NCI-H524 treated with DMSO at 0.1 percent for 48 hours (cell line): Measurements from ENCODE around the gene SYCN.
A peak's percentile ranks its signal among the peaks of the same experiment; 100 is the strongest.

ENCODE experiments used
- DNase-seq: peaks from one replicate; lab custom pipeline; 2025; lab: John Stamatoyannopoulos, UW

Gene SYCN

DNA sequence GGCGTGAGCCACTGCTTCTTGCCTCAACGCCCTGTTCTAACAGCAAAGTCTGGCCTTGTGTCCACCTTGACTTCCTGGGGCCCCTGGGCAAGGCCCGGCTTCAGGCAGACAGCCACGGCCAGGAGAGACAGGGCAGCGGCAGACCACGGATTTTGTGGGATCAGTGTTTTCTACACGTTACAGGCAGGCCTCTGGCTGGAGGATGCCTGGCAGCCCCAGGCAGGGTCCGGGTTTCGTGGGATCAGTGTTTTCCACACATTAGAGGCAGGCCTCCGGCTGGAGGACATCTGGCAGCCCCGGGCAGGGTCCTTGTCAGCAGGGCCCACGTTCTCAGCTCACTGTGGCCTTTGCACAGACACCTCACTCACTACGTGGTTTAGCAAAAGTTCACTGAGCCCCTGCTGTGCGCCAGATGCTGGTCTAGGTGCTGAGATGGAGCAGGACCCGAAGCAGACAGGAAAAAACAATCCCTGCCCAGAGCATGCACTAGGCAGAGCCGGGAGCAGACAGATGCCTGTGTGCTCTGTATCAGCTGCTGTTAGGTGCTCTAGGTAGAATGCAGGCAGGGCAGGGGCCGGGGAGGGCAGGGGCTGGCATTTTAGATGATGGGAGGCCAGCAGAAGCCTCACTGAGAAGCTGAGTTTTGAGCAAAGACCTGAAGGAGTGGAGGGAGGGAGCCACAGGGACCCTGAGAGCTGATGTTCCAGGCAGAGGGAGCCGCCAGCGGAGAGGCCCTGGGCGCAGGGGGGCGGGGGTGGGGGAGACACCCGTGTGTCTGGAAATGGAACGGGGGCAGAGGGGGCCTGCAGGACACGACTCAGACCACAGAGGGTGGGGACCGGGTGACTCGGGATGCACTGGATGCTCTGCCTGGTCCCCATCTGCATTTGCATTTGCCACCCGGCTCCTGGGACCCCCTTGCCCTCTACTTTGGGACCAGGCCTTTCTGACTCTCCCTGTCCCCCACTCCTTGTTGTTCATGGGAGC, 32.3 kb downstream of the SYCN start:
- DNase-seq, result peak; percentile 81

DNA sequence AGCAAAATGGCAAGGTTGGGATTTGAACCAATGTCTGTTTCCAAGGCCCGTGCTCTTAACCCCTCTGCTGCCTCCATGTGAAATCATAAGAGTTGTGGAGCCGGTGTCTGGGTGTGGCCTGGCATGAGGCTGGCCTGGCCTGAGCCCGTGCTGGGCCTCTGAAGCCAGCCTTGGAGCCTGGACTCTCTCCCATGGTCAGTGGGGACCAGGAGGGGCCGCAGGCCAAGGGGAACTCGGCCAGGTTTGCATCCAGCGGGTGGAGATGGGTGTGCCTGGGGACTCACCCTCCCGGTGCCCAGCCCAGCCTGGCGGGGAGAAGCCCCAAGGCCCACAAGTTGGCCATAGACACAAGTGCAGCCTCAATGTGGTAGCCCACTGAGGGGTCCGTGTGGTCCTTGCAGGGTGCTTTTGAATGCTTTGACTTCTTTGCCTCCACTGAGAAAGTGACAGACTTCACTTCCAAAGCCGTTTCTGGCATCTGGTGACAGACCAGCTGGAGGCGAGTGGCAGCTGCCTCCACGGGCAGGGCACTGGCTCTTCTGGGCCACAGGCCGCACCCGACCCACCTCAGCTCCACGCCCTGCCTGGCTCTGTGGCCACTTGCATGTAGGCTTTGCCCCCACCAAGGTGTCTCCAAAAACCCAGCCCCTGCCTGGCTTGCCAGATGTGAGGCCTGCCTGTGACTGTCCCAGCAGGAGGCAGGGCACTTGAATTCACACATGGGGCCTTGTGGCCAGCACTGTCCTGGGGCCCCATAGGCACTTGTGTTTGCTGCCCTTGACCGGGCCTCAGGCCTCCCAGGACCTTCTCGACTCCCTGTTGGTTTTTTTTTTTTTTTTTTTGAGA, 33.5 kb downstream of the SYCN start:
- DNase-seq, result no peak

DNA sequence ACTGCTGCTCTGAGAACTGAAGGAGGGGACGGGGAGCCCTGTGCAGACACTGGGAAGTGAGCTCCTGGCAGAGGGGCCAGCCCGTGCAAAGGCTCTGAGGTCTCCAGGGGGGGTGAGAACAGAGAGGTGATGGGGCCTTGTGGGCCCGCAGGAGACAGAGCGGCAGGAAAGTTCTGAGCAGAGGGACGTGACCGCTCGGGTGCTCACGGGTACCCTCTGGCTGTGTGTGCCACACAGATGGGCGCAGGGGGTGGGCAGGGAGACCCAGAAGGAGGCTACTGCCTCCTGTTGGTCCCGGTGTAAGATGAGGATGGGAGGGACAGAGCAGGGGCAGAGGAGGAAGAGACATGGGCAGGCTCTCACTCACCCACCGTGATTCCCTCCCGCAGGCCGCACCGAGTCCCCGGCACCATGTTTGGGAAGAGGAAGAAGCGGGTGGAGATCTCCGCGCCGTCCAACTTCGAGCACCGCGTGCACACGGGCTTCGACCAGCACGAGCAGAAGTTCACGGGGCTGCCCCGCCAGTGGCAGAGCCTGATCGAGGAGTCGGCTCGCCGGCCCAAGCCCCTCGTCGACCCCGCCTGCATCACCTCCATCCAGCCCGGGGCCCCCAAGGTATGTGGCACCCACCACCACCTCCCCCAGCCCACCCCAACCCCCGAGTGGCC, 34.8 kb downstream of the SYCN start:
- DNase-seq, result no peak

DNA sequence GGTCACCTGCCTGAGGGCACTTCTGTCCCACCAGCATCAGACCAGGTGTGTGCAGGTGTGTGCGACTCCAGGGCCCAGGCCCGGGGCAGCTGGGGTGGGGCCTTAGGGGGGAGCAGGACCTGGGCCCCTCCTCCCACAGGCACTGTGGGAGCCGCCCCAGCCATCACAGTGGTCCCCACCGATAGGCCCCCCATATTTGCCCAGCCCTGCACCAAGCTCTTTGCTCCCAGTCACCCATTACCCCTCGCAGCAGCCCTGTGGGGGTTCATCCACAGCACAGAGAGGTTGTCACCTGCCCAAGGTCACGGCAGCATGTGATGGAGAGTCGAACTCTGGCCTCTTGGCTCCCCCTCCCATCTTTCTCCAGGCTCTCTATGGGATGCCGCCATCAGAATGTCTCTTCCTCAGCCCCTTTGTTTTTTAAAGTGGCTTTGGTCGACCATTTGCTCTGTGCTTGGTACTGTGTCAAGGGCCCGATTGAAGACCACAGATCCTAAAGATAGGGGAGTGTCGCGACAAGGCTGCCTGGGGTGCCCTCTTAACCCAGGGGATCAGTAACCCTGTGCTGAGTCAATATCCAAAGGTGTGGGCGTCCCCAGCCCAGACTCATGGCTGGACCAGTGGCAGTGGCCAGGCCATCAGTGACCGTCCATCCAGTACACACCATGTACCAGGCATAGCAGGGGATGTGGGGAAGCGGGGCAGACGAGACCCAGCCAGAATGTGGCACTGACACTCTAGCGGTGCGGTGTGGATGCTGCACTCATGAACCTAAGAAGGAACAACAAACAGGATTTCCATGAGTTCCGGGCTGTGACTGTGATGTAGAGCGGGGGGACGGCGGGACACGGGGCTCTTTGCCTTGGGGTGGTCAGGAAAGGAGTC, 35.6 kb downstream of the SYCN start:
- no peak for DNase-seq

DNA sequence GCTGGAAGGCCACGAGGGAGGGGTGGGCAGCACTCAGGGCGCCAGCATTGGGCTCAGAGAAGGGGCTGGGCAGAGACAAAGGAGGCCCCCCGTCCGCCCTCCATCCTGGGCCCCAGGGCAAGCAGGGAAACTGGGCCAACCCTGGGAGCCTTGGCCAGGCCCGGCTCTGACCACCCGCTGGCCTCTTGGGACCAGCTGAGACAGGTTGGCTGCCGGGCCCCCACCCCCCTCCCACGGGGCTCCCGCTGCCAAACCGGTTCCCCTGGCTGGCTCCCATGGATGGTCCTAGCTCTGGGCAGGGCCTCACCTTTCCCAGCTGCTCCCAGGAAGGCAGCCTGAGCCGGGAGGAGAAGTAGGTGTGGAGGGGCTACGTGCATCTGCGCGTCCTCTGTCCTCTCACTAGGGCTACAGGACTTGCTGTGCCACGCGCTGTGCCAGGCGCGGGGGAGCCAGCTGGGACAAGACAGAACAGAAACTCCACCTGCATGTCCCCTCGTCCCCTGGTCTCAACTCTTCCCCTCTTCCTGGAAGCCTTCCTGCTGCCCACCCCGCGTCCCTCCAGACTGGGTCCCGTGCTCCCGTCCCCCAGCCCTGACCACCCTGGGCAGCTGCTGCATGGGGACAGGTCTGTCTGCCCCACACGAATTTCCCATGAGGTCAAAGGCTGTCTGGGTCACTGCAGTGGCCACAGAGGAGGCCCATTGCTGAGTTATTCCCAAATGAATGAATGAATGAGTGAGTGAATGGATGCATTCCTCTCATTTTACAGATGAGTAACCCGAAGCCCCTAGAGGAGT, 36.4 kb downstream of the SYCN start:
- no peak for DNase-seq

DNA sequence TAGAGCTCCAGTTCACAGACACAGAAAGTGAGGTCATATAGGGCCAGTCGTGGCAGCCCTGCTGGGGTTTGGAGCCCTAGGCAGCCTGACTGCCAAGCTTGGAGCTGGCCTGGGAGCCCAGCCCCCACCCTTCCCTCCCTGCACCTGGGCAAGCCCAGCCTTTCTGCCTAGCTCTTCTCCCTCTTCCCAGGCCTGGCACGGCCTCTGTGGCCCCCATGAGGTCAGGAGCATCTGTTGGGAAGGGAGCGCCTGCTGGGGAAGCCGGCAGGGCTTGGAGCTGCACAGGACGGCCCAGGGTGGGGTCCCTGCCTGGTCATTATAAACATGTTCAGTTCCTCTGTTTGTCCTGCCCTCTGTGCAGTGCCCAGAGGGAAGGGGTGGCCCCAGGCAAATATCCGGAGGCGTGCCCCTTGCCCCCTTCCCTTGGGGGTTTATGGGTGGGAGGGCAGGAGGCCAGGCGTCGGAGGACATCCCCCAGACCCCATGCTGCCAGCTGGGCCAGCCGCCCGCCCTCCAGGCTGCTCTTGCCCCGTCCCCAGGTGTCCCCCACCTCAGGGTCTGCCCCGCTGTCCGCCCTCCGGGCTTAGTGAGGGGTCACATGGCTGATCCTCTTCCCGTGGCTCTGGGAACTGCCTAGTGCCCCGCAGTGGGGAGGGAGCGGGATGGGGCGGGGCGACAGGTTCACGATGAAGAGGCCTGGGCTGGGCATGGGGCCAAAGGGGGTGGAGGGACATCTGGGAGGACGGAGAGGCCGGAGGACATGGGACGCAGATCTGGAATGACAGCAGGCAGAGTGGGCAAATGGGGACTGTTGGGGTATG, 37.3 kb downstream of the SYCN start:
- no peak for DNase-seq

DNA sequence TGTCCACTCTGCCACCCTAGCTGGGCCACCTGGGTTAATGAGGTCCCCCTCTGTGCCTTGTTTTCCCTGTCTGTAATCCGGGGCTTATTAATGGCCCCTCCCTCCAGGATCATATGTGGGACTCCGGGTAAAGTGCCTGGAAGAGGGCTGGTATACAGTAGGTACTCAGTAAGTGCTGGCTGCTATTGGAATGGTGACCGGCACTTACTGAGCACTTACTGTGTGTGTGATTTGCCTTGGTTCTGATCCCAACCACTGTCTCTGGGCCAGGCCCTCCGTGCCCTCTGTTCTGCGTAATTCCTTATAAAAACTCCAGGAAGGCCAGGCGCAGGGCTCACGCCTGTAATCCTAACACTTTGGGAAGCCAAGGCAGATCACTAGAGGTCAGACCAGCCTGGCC, 38.2 kb downstream of the SYCN start:
- no peak for DNase-seq

DNA sequence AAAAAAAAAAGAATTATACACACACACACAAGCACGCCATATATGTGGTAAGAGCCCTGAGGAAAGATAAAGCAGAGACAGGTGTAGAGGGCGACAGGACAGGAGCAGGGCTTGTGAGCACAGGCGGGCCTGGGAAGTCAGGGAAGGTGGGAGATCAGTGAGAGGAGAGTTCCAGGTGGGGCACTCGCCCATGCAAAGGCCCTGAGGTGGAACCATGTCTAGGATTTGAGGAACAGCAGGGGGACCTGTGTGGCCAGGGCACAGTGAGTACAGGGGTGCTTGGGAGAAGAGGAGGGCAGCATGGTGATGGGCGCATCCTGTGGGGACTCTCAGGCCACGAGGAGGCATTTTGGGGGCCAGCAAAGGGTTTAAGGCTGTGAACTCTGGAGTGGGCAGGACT, 39.8 kb downstream of the SYCN start:
- no peak for DNase-seq

DNA sequence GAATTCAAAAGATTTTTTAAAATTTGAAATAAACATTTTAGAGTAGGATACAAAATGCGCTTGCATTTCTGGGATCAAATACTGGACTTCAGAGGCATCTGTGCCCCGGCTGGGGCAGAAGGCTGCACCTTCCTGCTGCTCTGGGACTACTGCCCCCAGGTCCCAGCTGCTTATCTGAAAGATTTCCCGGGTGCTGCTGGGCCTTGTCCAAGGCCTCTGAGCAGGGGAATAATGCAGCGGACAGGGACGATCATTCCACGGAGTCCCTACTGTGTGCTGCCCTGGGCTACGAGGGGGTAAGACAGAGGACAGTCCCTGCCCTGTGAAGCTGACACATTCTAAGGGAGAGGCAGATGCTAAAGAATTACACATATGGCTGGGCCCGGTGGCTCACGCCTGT, 40.4 kb downstream of the SYCN start:
- DNase-seq, result no peak

DNA sequence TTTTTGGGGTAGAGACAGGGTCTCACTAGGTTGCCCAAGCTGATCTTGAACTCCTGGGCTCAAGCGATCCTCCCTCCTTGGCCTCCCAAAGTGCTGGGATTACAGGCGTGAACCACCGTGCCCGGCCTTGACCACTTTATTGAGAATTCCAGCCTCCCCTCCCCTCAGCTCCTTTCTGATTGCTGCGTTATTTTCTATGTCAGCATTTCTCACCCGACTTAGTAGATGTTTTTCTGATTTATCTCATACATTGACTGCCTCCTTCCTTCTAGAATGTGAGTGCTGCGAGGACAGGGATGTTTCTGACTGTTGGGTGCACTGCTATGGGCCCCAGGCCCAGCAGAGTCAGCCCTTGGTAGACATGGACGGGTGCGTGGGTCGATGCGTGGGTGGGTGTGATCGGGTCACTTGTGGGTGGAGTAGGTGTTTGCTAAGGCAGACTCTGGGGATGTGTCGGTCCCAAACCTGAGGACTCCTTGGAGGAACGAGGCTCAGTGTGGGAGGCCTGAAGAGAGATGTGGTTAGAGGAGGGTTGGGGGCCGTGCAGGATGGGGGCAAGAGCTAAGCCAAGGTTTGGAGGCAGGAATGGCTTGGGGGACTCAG, 41.5 kb downstream of the SYCN start:
- no peak for DNase-seq

DNA sequence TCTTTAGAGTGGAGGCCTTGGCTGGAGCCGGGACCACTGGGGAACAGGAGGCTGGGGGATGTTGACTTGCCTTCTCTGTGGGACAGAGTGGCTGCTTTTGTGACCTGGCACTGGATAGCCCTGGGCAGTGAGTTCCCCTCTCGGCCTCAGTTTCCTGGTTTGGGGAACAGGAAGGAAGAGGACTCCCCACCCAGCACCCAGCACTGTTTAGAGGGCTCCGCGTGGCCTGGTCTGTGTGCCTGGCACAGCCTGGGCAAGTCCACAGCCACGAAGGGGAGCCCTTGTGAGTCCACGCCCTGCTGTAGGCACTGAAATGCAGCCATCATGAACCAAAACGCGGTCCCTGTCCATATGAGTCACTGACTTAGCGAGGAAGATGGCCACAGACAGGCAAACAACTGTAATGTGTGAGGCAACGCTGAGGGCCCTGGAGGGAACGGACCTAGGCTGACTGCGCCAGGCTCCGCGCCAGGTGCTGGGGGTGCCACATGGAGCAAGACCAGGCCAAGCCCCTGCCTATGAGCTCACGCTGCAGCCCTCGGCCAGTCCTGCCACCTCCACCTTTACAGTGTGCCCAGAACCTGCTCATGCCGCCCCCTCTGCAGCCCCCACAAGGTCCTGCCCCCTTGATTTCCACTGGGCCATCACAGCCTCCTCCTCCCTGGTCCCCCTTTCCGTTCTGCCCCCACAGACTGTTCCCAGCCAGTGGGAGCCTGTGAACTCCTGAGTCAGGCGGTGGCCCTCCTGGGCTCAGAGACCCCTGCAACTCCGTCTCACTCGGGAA, 43.0 kb downstream of the SYCN start:
- DNase-seq, result no peak

DNA sequence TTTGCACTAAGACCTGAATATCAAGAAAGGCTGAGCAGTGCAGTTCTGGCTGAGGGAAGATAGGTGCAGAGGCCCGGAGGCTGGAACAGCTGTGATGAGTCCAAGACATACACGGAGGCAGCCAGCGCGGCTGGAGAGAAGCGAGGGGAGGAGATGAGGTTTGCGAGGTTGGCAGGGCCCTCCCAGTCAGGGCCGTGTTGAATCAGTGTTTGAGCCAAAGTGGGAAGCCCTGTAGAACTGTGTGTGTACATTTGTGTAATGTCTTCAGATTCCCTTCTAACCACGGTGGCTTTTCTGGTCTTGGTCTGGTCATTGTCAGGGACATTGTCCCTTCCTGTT, 43.6 kb downstream of the SYCN start:
- DNase-seq, result no peak

DNA sequence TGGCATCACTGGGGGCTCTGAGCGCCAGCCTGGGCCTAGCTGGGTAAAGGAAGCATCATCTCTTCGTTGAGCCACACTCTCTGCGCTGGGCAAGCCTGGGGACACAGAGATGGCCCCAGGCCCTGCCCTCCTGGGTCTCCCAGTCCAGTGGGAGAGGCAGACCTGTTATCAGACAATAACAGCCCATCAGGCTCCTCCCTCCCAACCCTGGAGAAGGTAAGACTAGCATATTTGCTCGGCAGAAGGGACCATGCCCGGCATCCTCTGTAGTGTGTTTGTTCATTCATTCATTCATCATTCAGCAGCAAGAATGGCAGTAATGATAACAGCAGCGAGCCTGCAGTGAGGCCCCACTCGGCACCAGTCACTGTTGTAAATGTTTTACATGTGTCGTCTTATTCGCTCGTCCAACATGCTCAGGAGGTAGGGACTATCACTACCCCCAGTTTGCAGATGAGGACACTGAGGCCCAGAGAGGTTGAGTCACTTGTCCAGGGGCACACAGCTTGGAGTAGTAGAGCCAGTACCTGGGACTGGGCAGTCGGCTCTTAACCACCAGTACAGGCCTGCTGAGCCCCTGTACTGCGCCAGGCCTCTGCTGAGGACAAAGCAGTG, 45.3 kb downstream of the SYCN start:
- no peak for DNase-seq

DNA sequence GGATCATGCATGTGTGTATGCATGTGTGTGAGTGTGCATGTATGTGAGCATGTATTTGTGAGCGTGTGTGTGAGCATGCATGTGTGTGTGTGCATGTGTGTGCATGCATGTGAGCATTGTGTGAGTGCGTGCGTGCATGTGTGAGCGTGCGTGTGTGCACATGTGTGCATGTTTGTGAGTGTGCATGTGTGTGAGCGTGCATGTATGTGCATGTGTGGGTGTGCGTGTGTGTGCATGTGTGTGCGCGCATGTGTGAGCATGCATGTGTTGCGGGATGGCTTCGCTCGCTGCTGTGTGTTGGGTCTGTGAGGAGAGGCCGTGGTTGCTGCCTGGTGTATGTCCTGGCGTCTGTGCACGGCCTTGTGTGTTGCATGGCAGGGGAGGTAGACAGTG, 46.1 kb downstream of the SYCN start:
- DNase-seq, result no peak

DNA sequence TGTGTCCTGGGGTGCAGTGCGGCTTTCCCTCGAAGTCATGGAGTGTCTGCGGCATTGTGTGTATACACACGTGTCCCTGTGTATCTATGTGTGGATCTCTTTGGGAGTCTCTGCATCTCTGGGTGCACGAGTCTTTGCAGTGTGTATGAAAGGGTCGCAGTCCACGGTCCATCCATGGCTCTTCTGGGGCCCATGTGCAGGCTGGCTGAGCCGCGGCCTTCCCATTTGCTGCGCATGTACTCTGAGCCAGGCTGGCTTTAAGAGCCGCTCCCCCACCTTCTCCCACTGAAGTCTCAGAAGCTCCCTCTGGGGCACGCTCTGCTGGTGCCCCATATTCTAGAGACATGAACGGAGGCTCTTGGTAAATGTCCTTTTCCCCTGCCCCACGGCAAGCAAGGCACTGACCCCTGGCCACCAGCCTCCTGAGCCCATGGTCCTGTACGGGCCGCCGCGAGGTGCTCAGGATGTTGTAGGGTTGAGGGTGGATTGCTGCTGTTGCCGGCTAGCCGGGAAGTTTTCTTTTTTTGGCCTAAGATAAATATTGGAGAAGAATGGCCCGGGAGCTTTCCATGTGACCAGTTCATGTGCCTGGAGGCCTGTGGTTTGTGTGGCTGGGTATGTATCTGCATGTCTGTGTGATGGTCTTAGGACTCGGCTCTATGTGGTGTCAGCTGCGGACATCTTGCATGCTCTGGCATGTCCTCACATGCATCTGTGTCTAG, 46.6 kb downstream of the SYCN start:
- no peak for DNase-seq

DNA sequence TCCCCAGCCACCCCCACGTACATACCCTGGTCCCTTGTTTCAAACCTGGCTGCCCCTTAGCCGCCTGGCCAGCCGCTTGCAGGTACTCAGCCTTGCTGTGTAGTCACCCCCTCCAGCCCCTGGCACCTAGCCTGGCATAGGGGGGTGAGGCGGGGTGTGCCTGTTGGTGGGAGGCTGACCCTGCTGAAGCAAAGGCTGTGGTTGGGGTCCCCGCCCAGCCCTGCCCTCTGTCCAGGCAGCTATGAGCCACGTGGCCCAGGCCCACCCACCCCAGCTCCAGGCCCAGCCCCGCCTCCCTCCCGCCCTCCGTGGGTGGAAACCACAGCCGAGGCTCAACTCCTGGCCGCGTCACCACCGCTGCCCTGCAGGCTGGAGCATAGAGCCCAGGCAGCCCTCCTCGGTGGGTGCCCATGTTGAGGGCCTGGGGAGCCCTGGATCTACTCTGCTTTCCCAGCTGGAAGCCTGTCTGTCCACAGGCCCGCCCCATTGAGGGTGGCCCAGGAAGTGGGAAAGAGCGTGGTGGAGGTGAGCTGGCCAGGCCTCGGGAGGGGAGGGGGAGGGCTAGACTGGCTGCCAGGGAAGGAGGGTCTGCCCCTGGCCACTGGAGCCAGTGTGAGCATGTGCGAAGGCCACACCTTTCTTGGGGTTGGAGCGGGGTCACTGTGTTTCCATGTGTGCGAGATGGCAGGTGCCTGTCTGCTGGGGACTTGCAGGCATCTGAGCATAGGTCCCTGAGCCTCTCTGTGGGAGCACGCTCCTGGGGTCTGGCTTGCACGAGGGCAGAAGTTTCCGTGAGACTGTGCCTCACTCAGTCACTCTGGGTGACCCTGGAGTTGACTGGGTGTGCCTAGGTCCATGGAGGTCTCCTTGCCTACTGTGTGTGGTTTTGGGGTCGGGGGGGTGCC, 47.5 kb downstream of the SYCN start:
- DNase-seq, result no peak
